PFSK-1 (cell line): ENCODE data around the gene C22orf23.

Source experiments
- FOXP2 ChIP-seq: optimal IDR thresholded peaks from 2 replicates; pipeline ENCODE3; 2011; ENCODE audit warnings: borderline replicate concordance, control low read depth, inconsistent platforms; ENCODE audit not compliant: insufficient read depth; ENCODE audit errors: extremely low read length, extremely low read depth
- POLR2AphosphoS5 ChIP-seq: IDR thresholded peaks from 2 replicates; pipeline ENCODE4 v1.6.1; 2012; ENCODE audit warnings: low read depth, mild to moderate bottlenecking, control low read depth, low read length, moderate library complexity
- SIN3A ChIP-seq: IDR thresholded peaks from 2 replicates; pipeline ENCODE4 v1.6.1; 2012; ENCODE audit warnings: mild to moderate bottlenecking, low read length, moderate library complexity, borderline replicate concordance; ENCODE audit not compliant: insufficient read depth
- TF ChIP-seq, protein P1 (sequence below), 2 experiments: IDR thresholded peaks; 2 replicates each; pipeline versions ENCODE4 v1.6.1 to v1.8.0; 2011 to 2012; ENCODE audit warnings: low read depth in 2 of 2, low read length in 2 of 2, control low read depth in 1 of 2, inconsistent platforms in 1 of 2, mild to moderate bottlenecking in 1 of 2, moderate library complexity in 1 of 2; ENCODE audit not compliant: insufficient read depth in 1 of 2

- no peak for TF ChIP-seq POLR2AphosphoS5
- TF ChIP-seq, protein P1, sequence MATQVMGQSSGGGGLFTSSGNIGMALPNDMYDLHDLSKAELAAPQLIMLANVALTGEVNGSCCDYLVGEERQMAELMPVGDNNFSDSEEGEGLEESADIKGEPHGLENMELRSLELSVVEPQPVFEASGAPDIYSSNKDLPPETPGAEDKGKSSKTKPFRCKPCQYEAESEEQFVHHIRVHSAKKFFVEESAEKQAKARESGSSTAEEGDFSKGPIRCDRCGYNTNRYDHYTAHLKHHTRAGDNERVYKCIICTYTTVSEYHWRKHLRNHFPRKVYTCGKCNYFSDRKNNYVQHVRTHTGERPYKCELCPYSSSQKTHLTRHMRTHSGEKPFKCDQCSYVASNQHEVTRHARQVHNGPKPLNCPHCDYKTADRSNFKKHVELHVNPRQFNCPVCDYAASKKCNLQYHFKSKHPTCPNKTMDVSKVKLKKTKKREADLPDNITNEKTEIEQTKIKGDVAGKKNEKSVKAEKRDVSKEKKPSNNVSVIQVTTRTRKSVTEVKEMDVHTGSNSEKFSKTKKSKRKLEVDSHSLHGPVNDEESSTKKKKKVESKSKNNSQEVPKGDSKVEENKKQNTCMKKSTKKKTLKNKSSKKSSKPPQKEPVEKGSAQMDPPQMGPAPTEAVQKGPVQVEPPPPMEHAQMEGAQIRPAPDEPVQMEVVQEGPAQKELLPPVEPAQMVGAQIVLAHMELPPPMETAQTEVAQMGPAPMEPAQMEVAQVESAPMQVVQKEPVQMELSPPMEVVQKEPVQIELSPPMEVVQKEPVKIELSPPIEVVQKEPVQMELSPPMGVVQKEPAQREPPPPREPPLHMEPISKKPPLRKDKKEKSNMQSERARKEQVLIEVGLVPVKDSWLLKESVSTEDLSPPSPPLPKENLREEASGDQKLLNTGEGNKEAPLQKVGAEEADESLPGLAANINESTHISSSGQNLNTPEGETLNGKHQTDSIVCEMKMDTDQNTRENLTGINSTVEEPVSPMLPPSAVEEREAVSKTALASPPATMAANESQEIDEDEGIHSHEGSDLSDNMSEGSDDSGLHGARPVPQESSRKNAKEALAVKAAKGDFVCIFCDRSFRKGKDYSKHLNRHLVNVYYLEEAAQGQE (IDR thresholded peaks at IDR 0.05; ENCODE audit: insufficient read depth in 1 of 2, low read depth in 2 of 2, low read length in 2 of 2): no peak
- no peak for TF ChIP-seq SIN3A
- no peak for TF ChIP-seq FOXP2
Observed at GRCh38 chr22:37893583-37893983, 59.8 kb downstream of the C22orf23 start.
